ENCODE measurements around the gene ARHGAP26.

DNA sequence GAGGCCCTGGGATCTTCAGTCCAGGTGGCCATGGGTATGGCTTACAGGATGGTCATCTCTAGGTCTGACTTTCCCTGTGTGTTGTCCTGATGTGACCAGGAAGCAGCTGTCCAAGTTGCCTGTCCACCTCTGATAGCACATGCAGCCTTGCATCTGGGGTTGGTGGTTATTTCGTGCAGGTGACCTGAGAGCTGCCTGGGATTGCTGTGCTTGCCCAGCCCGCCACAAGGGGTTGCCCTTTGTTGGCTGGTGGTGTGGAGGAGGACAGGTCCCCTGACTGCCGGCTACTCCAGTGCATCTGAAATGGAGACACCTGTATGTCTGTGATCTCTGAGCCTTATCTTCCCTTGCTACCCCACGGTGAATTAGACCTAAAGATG, 212.6 kb downstream of the ARHGAP26 start:
- TF ChIP-seq, protein P1, sequence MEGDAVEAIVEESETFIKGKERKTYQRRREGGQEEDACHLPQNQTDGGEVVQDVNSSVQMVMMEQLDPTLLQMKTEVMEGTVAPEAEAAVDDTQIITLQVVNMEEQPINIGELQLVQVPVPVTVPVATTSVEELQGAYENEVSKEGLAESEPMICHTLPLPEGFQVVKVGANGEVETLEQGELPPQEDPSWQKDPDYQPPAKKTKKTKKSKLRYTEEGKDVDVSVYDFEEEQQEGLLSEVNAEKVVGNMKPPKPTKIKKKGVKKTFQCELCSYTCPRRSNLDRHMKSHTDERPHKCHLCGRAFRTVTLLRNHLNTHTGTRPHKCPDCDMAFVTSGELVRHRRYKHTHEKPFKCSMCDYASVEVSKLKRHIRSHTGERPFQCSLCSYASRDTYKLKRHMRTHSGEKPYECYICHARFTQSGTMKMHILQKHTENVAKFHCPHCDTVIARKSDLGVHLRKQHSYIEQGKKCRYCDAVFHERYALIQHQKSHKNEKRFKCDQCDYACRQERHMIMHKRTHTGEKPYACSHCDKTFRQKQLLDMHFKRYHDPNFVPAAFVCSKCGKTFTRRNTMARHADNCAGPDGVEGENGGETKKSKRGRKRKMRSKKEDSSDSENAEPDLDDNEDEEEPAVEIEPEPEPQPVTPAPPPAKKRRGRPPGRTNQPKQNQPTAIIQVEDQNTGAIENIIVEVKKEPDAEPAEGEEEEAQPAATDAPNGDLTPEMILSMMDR (IDR thresholded peaks at IDR 0.05): peak; percentile 25
- TF ChIP-seq REST (IDR thresholded peaks at IDR 0.05; ENCODE audit: insufficient read depth in 1 of 2, low read depth in 2 of 2, low read length in 1 of 2): no peak
- TF ChIP-seq POLR2AphosphoS5 (IDR thresholded peaks at IDR 0.05; ENCODE audit: low read depth, low read length): no peak
